Limb (tissue), 2 donors: Measurements from ENCODE around the gene BAIAP2L2.
A peak's percentile ranks its signal among the peaks of the same experiment; 100 is the strongest.
"Not testable (repeated sequence)": the region's sequence is repeated elsewhere in the genome, so short reads cannot be mapped to it uniquely, and the experiment has no call there.

Source experiments
- DNase-seq, 2 donors: peaks; one replicate each; pipeline ENCODE4 v3.0.0-alpha.2; 2016; ENCODE audit errors: extremely low spot score in 2 of 2

The BAIAP2L2 gene

GRCh38 chr22:38081941-38082828 is 28.3 kb downstream of the BAIAP2L2 start:
- peak in 1 of 2 donors; percentile 40 for DNase-seq

- no peak for DNase-seq
Measured at GRCh38 chr22:38081636-38081940, 28.9 kb downstream of the BAIAP2L2 start.

GRCh38 chr22:38080850-38081635 is 29.4 kb downstream of the BAIAP2L2 start:
- peak in 1 of 2 donors; percentile 70 for DNase-seq

- no peak for DNase-seq
Measured at GRCh38 chr22:38080474-38080849, 30.0 kb downstream of the BAIAP2L2 start.

- peak in 1 of 2 donors; percentile 24 for DNase-seq
Measured at GRCh38 chr22:38079804-38080203, 30.7 kb downstream of the BAIAP2L2 start.

GRCh38 chr22:38079208-38079607 is 31.3 kb downstream of the BAIAP2L2 start:
- not testable (repeated sequence) for DNase-seq

- peak in 1 of 2 donors; percentile 23 for DNase-seq
Measured at GRCh38 chr22:38078046-38078840, 32.2 kb downstream of the BAIAP2L2 start.

GRCh38 chr22:38077595-38077994 is 32.9 kb downstream of the BAIAP2L2 start:
- DNase-seq: peak in 1 of 2 donors; percentile 26

GRCh38 chr22:38077096-38077495 is 33.4 kb downstream of the BAIAP2L2 start:
- peak in 1 of 2 donors; percentile 13 for DNase-seq

GRCh38 chr22:38075961-38076360 is 34.5 kb downstream of the BAIAP2L2 start:
- peak in 1 of 2 donors; percentile 15 for DNase-seq

GRCh38 chr22:38075105-38075825 is 35.2 kb downstream of the BAIAP2L2 start:
- peak in 1 of 2 donors; percentile 17 for DNase-seq

GRCh38 chr22:38074181-38075104 is 36.0 kb downstream of the BAIAP2L2 start:
- DNase-seq: peak in 1 of 2 donors; percentile 75

- peak in 1 of 2 donors; percentile 21 for DNase-seq
Measured at GRCh38 chr22:38073150-38074130, 37.0 kb downstream of the BAIAP2L2 start.

- peak in 1 of 2 donors; percentile 21 for DNase-seq
Measured at GRCh38 chr22:38072322-38073149, 37.9 kb downstream of the BAIAP2L2 start.

- peak in 1 of 2 donors; percentile 17 for DNase-seq
Measured at GRCh38 chr22:38071421-38072321, 38.8 kb downstream of the BAIAP2L2 start.

- peak in 1 of 2 donors; percentile 29 for DNase-seq
Measured at GRCh38 chr22:38070250-38070921, 40.1 kb downstream of the BAIAP2L2 start.
